Fibroblast of lung (primary cell): ENCODE data around the gene TYW1.
"Not testable (repeated sequence)": the region's sequence is repeated elsewhere in the genome, so short reads cannot be mapped to it uniquely, and the experiment has no call there.

Experiments used
- CTCF ChIP-seq, 2 donors: IDR thresholded peaks in 1 of 2; conservative IDR thresholded peaks in 1 of 2; 1 replicate in 1 of 2; 2 replicates in 1 of 2; pipeline ENCODE4 v1.5.1; 2011 to 2012; ENCODE audit warnings: low read length in 2 of 2, control low read depth in 1 of 2, inconsistent platforms in 1 of 2, low read depth in 1 of 2, mild to moderate bottlenecking in 1 of 2
- EZH2 ChIP-seq: IDR thresholded peaks from 2 replicates; pipeline ENCODE4 v1.5.1; 2012; ENCODE audit warnings: low read length, control low read depth, mild to moderate bottlenecking; ENCODE audit errors: missing control alignments

DNA sequence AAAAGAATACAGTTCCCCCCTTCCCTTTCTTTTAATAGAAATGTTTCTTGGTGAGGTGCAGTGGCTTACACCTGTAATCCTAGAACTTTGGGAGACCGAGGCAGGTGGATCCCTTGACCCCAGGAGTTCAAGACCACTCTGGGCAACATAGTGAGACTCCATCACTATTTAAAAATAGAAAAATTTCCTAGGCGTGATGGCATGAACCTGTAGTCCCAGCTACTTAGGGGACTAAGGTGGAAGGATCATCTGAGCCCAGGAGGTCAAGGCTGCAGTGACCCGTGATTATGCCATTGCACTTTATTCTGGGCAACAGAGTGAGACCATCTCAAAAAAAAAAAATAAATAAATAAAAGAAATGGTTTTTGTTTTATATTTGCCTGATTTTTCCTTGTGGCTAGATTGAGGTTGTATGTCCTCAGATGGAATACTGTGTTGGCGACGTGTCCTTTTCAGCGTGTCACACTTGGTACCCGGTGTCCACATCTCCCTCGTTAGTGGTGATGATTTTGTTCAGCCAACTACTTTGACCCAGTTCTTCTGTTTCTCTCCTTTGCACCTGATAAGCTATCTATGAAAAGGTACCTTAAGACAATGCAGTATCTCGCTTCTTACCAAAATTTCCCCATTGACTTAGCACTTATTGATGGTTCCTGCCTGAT is 202.4 kb downstream of the TYW1 start:
- not testable (repeated sequence) for TF ChIP-seq CTCF (conservative IDR thresholded peaks at IDR 0.05 in 1 of 2, IDR thresholded peaks at IDR 0.05 in 1 of 2; ENCODE audit: low read depth in 1 of 2, low read length in 2 of 2); EZH2
